WTC11 (cell line): ENCODE measurements around the gene ACKR3. TPM values are rescaled to one million over a fixed set of nuclear protein-coding genes. Genes with fewer than 3 reads are reported as not detected.

Experiments used
- ATAC-seq: fragments of 200-7000 bp; cut with Tn5 transposase; 2 replicates; pipeline ENCODE4 v1.10.0; 2021; ENCODE audit warnings: mild to moderate bottlenecking, moderate library complexity
- CTCF ChIA-PET: fragments of 300-600 bp; sonication (Branson Sonifier 250); formaldehyde crosslinking; loops from one replicate; lab custom pipeline; 2021; ENCODE audit warnings: antibody characterized with exemption; lab: Charles Lee
- POLR2A ChIA-PET: fragments of 350-600 bp; sonication (Branson Sonifier 250); formaldehyde crosslinking; loops from one replicate; lab custom pipeline; 2021; ENCODE audit warnings: antibody characterized with exemption; lab: Charles Lee
- DNase-seq: peaks from one replicate; pipeline ENCODE4 v3.0.0; 2021; ENCODE audit warnings: low spot score
- H3K27ac Mint-ChIP-seq: 2 replicates; pipeline ENCODE4 v1.8.0; 2021; ENCODE audit warnings: mixed read lengths
- H3K27me3 Mint-ChIP-seq: 2 replicates; pipeline ENCODE4 v1.8.0; 2021; ENCODE audit warnings: low read depth, mild to moderate bottlenecking, moderate library complexity, mixed read lengths
- H3K36me3 Mint-ChIP-seq: 2 replicates; pipeline ENCODE4 v1.8.0; 2021; ENCODE audit warnings: mixed read lengths
- H3K4me1 Mint-ChIP-seq: 2 replicates; pipeline ENCODE4 v1.8.0; 2022; ENCODE audit warnings: mixed read lengths
- H3K4me3 Mint-ChIP-seq: 2 replicates; pipeline ENCODE4 v1.8.0; 2021; ENCODE audit warnings: mild to moderate bottlenecking, moderate library complexity, mixed read lengths
- H3K9me3 Mint-ChIP-seq: 2 replicates; pipeline ENCODE4 v1.8.0; 2021; ENCODE audit warnings: mixed read lengths
- AR ChIP-seq: fragments of 250-450 bp; sonication (Bioruptor Pico); IDR thresholded peaks from 2 replicates; pipeline ENCODE4 v1.9.0; 2021; ENCODE audit warnings: mild to moderate bottlenecking
- ATF3 ChIP-seq: sonication (generic); formaldehyde crosslinking; conservative IDR thresholded peaks from 2 replicates; pipeline ENCODE4 v1.8.1; 2022; ENCODE audit warnings: mild to moderate bottlenecking, missing genetic modification reagents
- ATF6 ChIP-seq: sonication (generic); formaldehyde crosslinking; IDR thresholded peaks from 2 replicates; pipeline ENCODE4 v1.8.1; 2023; ENCODE audit warnings: mild to moderate bottlenecking, missing genetic modification reagents
- CREM ChIP-seq: sonication (generic); formaldehyde crosslinking; IDR thresholded peaks from 2 replicates; pipeline ENCODE4 v1.8.1; 2022; ENCODE audit warnings: mild to moderate bottlenecking, missing genetic modification reagents, moderate library complexity
- CTCF ChIP-seq: fragments of 200-600 bp; IDR thresholded peaks from 2 replicates; pipeline ENCODE4 v1.8.0; 2022; ENCODE audit warnings: antibody characterized with exemption
- E2F5 ChIP-seq: sonication (generic); formaldehyde crosslinking; IDR thresholded peaks from 2 replicates; pipeline ENCODE4 v1.8.1; 2022; ENCODE audit warnings: mild to moderate bottlenecking, moderate library complexity, missing genetic modification reagents
- FOXJ3 ChIP-seq: sonication (generic); formaldehyde crosslinking; IDR thresholded peaks from 2 replicates; pipeline ENCODE4 v1.9.0; 2021; ENCODE audit warnings: missing genetic modification reagents, mild to moderate bottlenecking, borderline replicate concordance
- NFATC4 ChIP-seq: fragments of 250-450 bp; sonication (Bioruptor Pico); IDR thresholded peaks from 2 replicates; pipeline ENCODE4 v1.9.0; 2021; ENCODE audit warnings: mild to moderate bottlenecking
- NR3C1 ChIP-seq: sonication (generic); formaldehyde crosslinking; conservative IDR thresholded peaks from 2 replicates; pipeline ENCODE4 v1.8.1; 2023; ENCODE audit warnings: low read depth, mild to moderate bottlenecking, missing genetic modification reagents
- RORB ChIP-seq: fragments of 250-450 bp; sonication (Bioruptor Pico); IDR thresholded peaks from 2 replicates; pipeline ENCODE4 v1.9.0; 2021; ENCODE audit warnings: mild to moderate bottlenecking
- SP1 ChIP-seq: sonication (generic); formaldehyde crosslinking; conservative IDR thresholded peaks from 2 replicates; pipeline ENCODE4 v1.8.1; 2022; ENCODE audit warnings: missing genetic modification reagents
- STAT6 ChIP-seq: sonication (generic); formaldehyde crosslinking; conservative IDR thresholded peaks from 2 replicates; pipeline ENCODE4 v1.8.1; 2023; ENCODE audit warnings: mild to moderate bottlenecking, low read depth, missing genetic modification reagents, moderate library complexity
- TEAD1 ChIP-seq: sonication (generic); formaldehyde crosslinking; IDR thresholded peaks from 2 replicates; pipeline ENCODE4 v1.8.0; 2022; ENCODE audit warnings: mild to moderate bottlenecking, missing genetic modification reagents
- TEAD4 ChIP-seq: sonication (generic); formaldehyde crosslinking; IDR thresholded peaks from 2 replicates; pipeline ENCODE4 v1.8.0; 2022; ENCODE audit warnings: mild to moderate bottlenecking, missing genetic modification reagents
- TP53 ChIP-seq: sonication (generic); formaldehyde crosslinking; IDR thresholded peaks from 2 replicates; pipeline ENCODE4 v1.8.1; 2023; ENCODE audit warnings: mild to moderate bottlenecking, missing genetic modification reagents
- ZNF425 ChIP-seq: fragments of 250-450 bp; sonication (Bioruptor Pico); conservative IDR thresholded peaks from 2 replicates; pipeline ENCODE4 v1.9.0; 2021; ENCODE audit warnings: mild to moderate bottlenecking
- ZNF671 ChIP-seq: fragments of 250-450 bp; sonication (Bioruptor Pico); IDR thresholded peaks from 2 replicates; pipeline ENCODE4 v1.8.0; 2021; ENCODE audit warnings: mild to moderate bottlenecking
- total RNA-seq: library from RNA; stranded (reverse); gene quantifications from 3 replicates; pipeline ENCODE4 v1.2.3, GENCODE V29; 2021

The ACKR3 gene
- total RNA-seq, 1 experiment from 2014 or later, result 1.3 TPM

- ChIA-PET CTCF (interaction anchor here (1.0 to 1.8 kb wide), 13 partner anchors 10 to 499 kb away, joined by 3 to 20 read pairs (median 4); no protein-coding TSS in a partner anchor), POLR2A (no interaction called here)
- H3K9me3 Mint-ChIP-seq, result peaks cover 6% of the 10 kb centered on the region
These were observed 7.8 kb upstream of the ACKR3 start for GRCh38 chr2:236561874-236562273.

GRCh38 chr2:236562434-236562833 is 7.2 kb upstream of the ACKR3 start:
- DNase-seq (peak; percentile 34), ATAC-seq (peak; percentile 28; the same call in 1 of the 2 replicates)
- Mint-ChIP-seq H3K27me3 (peaks cover 25% of the 10 kb centered on the region), H3K4me3 (no peak overlapping the region), H3K9me3 (peaks cover 6% of the 10 kb centered on the region), H3K27ac (no peak overlapping the region), H3K4me1 (peaks cover 30% of the 10 kb centered on the region), H3K36me3 (no peaks in the 10 kb centered on the region)
- CTCF ChIA-PET, result interaction anchor here (0.5 to 1.8 kb wide), 23 partner anchors 9 to 498 kb away, joined by 3 to 20 read pairs (median 3); no protein-coding TSS in a partner anchor
- POLR2A ChIA-PET, result no interaction called here
- TF ChIP-seq AR (CRISPR knock-in tag), result no peak
- TF ChIP-seq NR3C1 (CRISPR knock-in tag), result no peak
- no peak for TF ChIP-seq SP1 (CRISPR knock-in tag)
- no peak for TF ChIP-seq TP53 (CRISPR knock-in tag)
- peak; percentile 75 for TF ChIP-seq CTCF
- no peak for TF ChIP-seq E2F5 (CRISPR knock-in tag)
- no peak for TF ChIP-seq STAT6 (CRISPR knock-in tag)
- no peak for TF ChIP-seq FOXJ3 (CRISPR knock-in tag)
- TF ChIP-seq ZNF671 (CRISPR knock-in tag), result no peak
- TF ChIP-seq NFATC4, result no peak
- no peak for TF ChIP-seq RORB (CRISPR knock-in tag)
- no peak for TF ChIP-seq CREM (CRISPR knock-in tag)
- TF ChIP-seq TEAD1, result peak; percentile 92; the same call in 1 of the 2 replicates
- peak; percentile 90; the same call in 1 of the 2 replicates for TF ChIP-seq TEAD4 (CRISPR knock-in tag)

More at GRCh38 chr2:236561874-236562273, 7.8 kb upstream of the ACKR3 start:
- DNase-seq (no peak), ATAC-seq (no peak)
- Mint-ChIP-seq H3K27ac (no peak overlapping the region), H3K27me3 (peaks cover 19% of the 10 kb centered on the region), H3K4me1 (peaks cover 25% of the 10 kb centered on the region), H3K4me3 (no peak overlapping the region), H3K36me3 (no peaks in the 10 kb centered on the region)
- TF ChIP-seq ZNF425 (CRISPR knock-in tag) (no peak), ATF6 (CRISPR knock-in tag) (no peak), CREM (CRISPR knock-in tag) (no peak), ATF3 (CRISPR knock-in tag) (no peak)
